Lung (tissue), 12 donors: ENCODE data around the gene SFN. TPM values are rescaled to one million over a fixed set of nuclear protein-coding genes. Genes with fewer than 3 reads are reported as not detected.
"Not testable (repeated sequence)": the region's sequence is repeated elsewhere in the genome, so short reads cannot be mapped to it uniquely, and the experiment has no call there.

Experiments
- ATAC-seq: fragments of 200-7000 bp; cut with Tn5 transposase; one replicate; pipeline ENCODE4 v1.9.1; 2020; ENCODE audit warnings: moderate number of reproducible peaks; ENCODE audit not compliant: insufficient read depth, low FRiP score
- DNase-seq, 3 donors: peaks; one replicate each; pipeline ENCODE4 v3.0.0-alpha.2; 2013 to 2017
- H3K27ac ChIP-seq, 2 donors: one replicate each; pipeline ENCODE4 v1.5.1; 2013; ENCODE audit warnings: mild to moderate bottlenecking in 2 of 2, moderate library complexity in 2 of 2, control low read depth in 1 of 2, inconsistent platforms in 1 of 2, low read depth in 1 of 2, low read length in 1 of 2
- H3K27me3 ChIP-seq, 3 donors: one replicate each; pipeline ENCODE4 v1.5.1; 2013; ENCODE audit warnings: low read length in 2 of 3; ENCODE audit not compliant: control insufficient read depth in 3 of 3, insufficient read depth in 3 of 3
- H3K36me3 ChIP-seq, 4 donors: one replicate each; pipeline ENCODE4 v1.5.1; 2013; ENCODE audit warnings: low read length in 4 of 4, mild to moderate bottlenecking in 1 of 4, moderate library complexity in 1 of 4; ENCODE audit not compliant: control insufficient read depth in 4 of 4, insufficient read depth in 4 of 4
- H3K4me1 ChIP-seq, 5 donors: one replicate each; pipeline ENCODE4 v1.5.1; 2013; ENCODE audit warnings: low read length in 5 of 5, mild to moderate bottlenecking in 2 of 5, moderate library complexity in 1 of 5; ENCODE audit not compliant: control insufficient read depth in 5 of 5, insufficient read depth in 5 of 5
- H3K4me3 ChIP-seq: one replicate; pipeline ENCODE4 v1.5.1; 2013; ENCODE audit warnings: mild to moderate bottlenecking, control low read depth, moderate library complexity
- H3K9ac ChIP-seq, 2 donors: one replicate each; pipeline ENCODE4 v1.5.1; 2013; ENCODE audit warnings: low read length in 2 of 2, control low read depth in 1 of 2; ENCODE audit not compliant: insufficient read depth in 1 of 2
- H3K9me3 ChIP-seq, 4 donors: one replicate each; pipeline ENCODE4 v1.5.1; 2013; ENCODE audit warnings: low read length in 3 of 4, mild to moderate bottlenecking in 1 of 4, moderate library complexity in 1 of 4; ENCODE audit not compliant: control insufficient read depth in 4 of 4, insufficient read depth in 3 of 4
- WGBS, 2 donors: extraction: QIAGEN DNeasy Blood & Tissue Kit; methylation state at CpG; one replicate each; pipeline ENCODE4 v1.1.7; 2013; 5-methylcytosine and 5-hydroxymethylcytosine counted together
- polyA plus RNA-seq, 2 donors: library from polyadenylated mRNA; stranded (reverse); fragments of 200-250 nt; gene quantifications; one replicate each; pipeline ENCODE4 v1.2.1, GENCODE V29; 2013
- total RNA-seq, 2 donors: library from RNA; depleted of rRNA in 1 of 2; stranded (reverse); fragments of >200 nt in 1 of 2; gene quantifications; one replicate each; pipeline ENCODE4 v1.2.1, GENCODE V29; 2014 to 2021
- TF ChIP-seq, protein P1 (sequence below): IDR thresholded peaks from 2 replicates; pipeline ENCODE4 v1.5.1; 2012; ENCODE audit warnings: mild to moderate bottlenecking; ENCODE audit errors: control extremely low read depth, extremely low read depth
- donor health status: control.
- donor health status: control.
- donor health status: Bipolar disorder and iron deficiency.
- donor health status: healthy.
- donor health status: DM: yes; HTN: yes; CAD: no.

SFN gene
- total and polyA plus RNA-seq, 4 donors = 1.4 to 178 (median 109) TPM

DNA sequence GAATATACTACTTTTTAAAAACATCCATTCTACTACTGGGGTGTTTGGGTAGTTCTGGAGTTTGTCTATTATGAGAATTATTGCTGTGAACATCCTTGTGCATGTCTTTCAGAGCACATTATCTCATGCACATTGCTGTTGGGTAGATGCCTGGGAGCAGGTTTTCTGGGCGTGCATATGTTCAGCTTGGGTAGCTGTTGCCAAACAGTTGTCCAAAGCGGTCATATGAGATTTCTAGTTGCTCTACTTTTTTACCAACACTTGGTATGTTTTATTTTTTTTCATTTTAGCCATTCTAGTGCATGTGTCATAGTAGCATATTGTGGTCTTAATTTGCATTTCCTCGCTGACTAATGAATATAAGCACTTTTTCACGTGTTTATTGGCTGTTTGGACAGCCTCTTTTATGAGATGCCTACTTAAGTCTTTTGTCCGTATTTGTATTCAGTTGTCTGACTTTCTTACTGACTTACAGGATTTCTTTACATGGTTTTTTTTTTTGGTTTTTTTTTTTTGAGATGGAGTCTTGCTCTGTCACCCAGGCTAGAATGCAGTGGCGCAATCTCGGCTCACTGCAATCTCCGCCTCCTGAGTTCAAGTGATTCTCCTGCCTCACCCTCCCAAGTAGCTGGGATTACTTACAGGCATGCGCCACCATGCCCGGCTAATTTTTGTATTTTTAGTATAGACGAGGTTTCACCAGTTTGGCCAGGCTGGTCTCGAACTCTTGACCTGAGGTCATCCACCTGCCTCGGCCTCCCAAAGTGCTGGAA lies 18.3 kb upstream of the SFN start:
- Histone ChIP-seq H3K4me3 (no peak overlapping the region), H3K27me3 (no peaks in the 10 kb centered on the region), H3K27ac (no peak overlapping the region), H3K9ac (no peak overlapping the region), H3K4me1 (peaks cover 0 to 11% (median 0%) of the 10 kb centered on the region in 5 donors), H3K9me3 (no peaks in the 10 kb centered on the region), H3K36me3 (peaks cover 2 to 24% (median 12%) of the 10 kb centered on the region in 4 donors)
- WGBS, 2 donors = 81 to 85% methylated on average over 13 of the region's 13 CpGs
- TF ChIP-seq, protein P1, sequence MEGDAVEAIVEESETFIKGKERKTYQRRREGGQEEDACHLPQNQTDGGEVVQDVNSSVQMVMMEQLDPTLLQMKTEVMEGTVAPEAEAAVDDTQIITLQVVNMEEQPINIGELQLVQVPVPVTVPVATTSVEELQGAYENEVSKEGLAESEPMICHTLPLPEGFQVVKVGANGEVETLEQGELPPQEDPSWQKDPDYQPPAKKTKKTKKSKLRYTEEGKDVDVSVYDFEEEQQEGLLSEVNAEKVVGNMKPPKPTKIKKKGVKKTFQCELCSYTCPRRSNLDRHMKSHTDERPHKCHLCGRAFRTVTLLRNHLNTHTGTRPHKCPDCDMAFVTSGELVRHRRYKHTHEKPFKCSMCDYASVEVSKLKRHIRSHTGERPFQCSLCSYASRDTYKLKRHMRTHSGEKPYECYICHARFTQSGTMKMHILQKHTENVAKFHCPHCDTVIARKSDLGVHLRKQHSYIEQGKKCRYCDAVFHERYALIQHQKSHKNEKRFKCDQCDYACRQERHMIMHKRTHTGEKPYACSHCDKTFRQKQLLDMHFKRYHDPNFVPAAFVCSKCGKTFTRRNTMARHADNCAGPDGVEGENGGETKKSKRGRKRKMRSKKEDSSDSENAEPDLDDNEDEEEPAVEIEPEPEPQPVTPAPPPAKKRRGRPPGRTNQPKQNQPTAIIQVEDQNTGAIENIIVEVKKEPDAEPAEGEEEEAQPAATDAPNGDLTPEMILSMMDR = no peak
- DNase-seq = no peak
- no peak for ATAC-seq

DNA sequence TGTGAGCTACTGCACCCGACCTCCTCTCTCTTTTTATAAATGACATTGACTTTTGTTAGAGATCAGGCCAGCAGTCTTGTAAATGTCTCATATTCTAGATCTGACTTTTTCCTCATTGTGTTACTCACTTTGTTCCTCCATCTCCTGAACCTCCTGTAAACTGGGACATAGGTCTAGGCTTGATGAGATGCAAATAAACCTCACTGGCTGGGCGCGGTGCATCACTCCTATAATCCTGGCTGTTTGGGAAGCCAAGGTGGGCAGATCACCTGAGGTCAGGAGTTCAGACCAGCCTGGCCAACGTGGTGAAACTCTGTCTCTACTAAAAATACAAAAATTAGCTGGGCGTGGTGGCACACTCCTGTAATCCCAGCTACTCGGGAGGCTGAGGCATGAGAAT lies 15.1 kb upstream of the SFN start:
- WGBS, 2 donors = 91 to 92% methylated on average over 6 of the region's 6 CpGs
- not testable (repeated sequence) for ATAC-seq, H3K27ac ChIP-seq

DNA sequence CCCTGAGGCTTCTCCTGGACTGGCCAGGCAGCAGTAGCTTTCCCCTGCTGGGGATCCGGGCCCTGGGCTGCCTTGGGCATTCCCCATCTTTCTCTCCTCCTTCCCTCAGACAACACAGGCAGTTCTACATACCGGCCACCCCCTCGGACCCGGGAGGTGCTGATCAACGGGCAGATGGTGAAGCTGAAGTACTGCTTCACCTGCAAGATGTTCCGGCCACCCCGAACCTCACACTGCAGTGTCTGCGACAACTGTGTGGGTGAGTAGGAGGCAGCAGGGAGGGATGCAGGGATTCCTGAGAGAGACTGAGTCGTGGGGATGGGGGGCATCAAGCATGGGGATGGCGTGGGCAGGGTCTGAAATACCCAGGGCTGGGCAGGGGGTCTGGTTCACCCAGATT lies 14.4 kb upstream of the SFN start:
- Histone ChIP-seq H3K36me3 (peaks cover 15 to 43% (median 28%) of the 10 kb centered on the region in 4 donors), H3K9ac (peak overlapping the region in 1 of 2 donors; percentile 38), H3K27ac (peak overlapping the region; percentile 0 to 29), H3K4me1 (peaks cover 0 to 11% (median 0%) of the 10 kb centered on the region in 5 donors), H3K4me3 (no peak overlapping the region), H3K27me3 (no peaks in the 10 kb centered on the region), H3K9me3 (no peaks in the 10 kb centered on the region)
- ATAC-seq = no peak
- DNase-seq = no peak
- 91 to 94% methylated on average over 10 of the region's 10 CpGs for WGBS, 2 donors
- TF ChIP-seq, protein P1 = no peak

More for the DNA sequence above, 15.1 kb upstream of the SFN start:
- not testable (repeated sequence) for H3K9me3 ChIP-seq, H3K27me3 ChIP-seq, H3K9ac ChIP-seq, DNase-seq, H3K4me3 ChIP-seq
- Histone ChIP-seq H3K36me3 (peaks cover 12 to 42% (median 24%) of the 10 kb centered on the region in 4 donors), H3K4me1 (peaks cover 0 to 11% (median 0%) of the 10 kb centered on the region in 5 donors)

DNA sequence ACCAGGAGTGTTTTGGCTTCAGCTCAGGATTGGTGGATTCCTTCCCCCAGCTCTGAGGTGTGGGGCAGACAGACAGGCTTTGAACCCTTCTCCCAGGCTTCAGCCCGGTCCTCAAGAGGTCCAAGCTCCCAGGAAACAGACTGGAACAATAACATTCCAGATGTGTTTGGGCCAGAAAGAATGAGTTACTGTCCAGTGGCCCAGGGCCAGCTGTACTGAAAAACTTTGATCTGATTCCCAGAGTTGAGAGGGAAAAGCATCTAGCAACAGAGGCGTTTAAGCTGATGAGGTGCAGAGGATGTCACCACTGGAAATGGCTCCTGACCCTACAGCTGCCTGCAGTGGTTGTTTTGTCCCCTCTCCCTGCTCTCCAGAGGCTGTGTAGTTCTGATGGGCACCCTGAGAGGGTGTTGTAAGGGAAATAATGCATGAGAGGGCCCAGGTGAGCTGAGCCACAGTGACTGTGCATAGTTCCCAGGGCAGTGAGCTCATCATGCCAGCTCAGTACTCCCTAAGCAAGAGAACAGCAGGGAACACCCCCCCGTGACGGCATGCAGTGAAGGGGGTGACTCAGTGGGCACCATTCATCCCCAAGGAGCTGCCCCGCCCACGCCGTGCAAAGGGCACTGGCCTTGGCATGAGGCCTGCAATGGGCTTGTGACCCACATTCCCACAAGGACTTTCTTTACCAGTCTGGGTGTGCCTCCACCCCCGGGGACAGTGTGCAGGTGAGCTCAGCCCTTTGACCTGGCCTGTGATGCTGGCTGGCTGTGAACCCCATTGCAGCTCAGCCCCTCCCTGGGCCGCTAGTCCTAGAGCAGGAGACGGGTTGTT lies 13.8 kb upstream of the SFN start:
- no peak overlapping the region for H3K4me3 ChIP-seq
- TF ChIP-seq, protein P1 = no peak
- no peaks in the 10 kb centered on the region for H3K9me3 ChIP-seq
- peak; percentile 82 to 86 (median 84) for DNase-seq
- H3K36me3 ChIP-seq = peaks cover 20 to 50% (median 31%) of the 10 kb centered on the region in 4 donors
- peaks cover 0 to 11% (median 0%) of the 10 kb centered on the region in 5 donors for H3K4me1 ChIP-seq
- peak; percentile 68 for ATAC-seq
- H3K27me3 ChIP-seq = no peaks in the 10 kb centered on the region
- peak overlapping the region in 1 of 2 donors; percentile 0 for H3K27ac ChIP-seq
- peak overlapping the region in 1 of 2 donors; percentile 19 for H3K9ac ChIP-seq
- 70 to 88% methylated on average over 10 of the region's 10 CpGs for WGBS, 2 donors
